Hematopoietic multipotent progenitor cell treated with erythropoietin and hydrocortisone succinate and interleukin-3 and kit ligand, for 4 days (in vitro differentiated cells): ENCODE measurements around the gene KCNK5.
A peak's percentile ranks its signal among the peaks of the same experiment; 100 is the strongest.

Experiments used
- DNase-seq: peaks from one replicate; pipeline ENCODE4 v3.0.0-alpha.2; 2015

Gene KCNK5

GRCh38 chr6:39196673-39197091 lies 32.6 kb downstream of the KCNK5 start:
- peak; percentile 45 for DNase-seq

DNA sequence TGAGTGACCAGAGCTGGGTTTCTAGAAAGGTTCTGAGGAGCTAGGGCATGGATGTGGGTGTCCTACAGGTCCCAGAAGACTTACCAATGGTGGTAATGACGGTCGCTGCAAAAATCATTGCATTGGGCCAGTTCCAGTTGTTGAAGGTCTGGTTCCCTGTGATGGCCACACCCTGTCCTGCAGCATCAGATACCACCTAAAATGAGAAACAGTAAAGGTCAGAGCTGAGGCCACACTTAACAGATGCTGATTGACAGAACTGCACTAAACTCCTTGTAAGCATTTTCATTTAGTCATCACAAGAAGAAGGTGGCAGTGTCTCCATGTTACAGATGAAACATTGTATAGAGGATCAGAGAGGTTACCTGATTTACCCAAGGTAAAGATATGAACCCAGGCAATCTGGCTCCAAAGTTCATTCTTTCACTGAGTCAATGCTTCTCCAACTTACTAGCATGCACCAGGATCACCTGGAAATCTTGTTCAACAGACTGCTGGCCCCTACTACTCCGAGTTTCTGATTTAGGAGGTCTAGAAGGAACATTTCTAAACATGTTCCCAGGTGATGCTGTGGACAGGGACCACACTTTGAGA lies 33.4 kb downstream of the KCNK5 start:
- DNase-seq: no peak

GRCh38 chr6:39194466-39194865 lies 34.8 kb downstream of the KCNK5 start:
- no peak for DNase-seq

- no peak for DNase-seq
These were observed 36.0 kb downstream of the KCNK5 start for GRCh38 chr6:39193201-39193791.

- no peak for DNase-seq
These were observed 36.5 kb downstream of the KCNK5 start for GRCh38 chr6:39192736-39193135.

- no peak for DNase-seq
These were observed 37.9 kb downstream of the KCNK5 start for GRCh38 chr6:39191236-39191930.

- DNase-seq: no peak
These were observed 38.6 kb downstream of the KCNK5 start for GRCh38 chr6:39190545-39191235.

GRCh38 chr6:39189915-39190544 lies 39.2 kb downstream of the KCNK5 start:
- peak; percentile 78 for DNase-seq

DNA sequence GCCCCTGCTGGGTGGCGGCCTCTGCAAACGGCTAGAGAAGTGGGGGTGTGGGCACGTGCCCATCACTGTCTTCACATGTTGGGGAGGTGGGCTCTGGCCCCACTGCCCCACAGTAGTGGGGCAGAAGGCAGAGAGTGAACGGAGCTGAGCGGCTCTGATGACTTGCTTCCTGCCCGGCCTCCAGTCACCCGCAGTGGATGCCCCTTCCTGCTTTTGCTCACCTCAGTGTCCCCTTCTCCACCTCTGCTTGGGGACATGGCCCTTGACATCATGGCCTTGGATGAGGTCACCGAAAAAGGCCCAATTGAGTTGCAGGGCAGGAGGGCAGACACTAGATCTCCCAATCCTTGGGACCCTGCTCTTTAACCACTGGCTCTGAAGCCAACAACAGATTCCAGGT lies 40.1 kb downstream of the KCNK5 start:
- no peak for DNase-seq

DNA sequence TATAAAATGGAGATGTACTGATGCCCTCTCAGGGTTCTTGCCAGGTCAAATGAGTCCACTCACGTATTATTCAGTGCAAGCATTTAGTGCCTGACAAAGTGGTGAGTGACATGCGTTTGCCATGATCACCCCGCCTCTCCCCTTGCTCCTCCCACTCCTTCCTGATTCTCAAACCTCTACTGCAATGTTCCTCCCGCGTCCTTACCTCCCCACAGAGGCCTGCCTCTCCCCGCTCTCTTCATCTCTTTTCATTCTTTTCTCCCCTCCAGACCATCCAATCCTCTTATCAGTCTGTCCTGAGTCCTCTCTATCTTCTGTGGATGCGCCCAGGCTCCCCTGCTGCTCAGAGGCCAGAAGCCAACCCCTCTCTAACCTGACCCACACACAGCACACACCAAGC lies 40.7 kb downstream of the KCNK5 start:
- DNase-seq: peak; percentile 61

GRCh38 chr6:39188098-39188450 lies 41.2 kb downstream of the KCNK5 start:
- no peak for DNase-seq

DNA sequence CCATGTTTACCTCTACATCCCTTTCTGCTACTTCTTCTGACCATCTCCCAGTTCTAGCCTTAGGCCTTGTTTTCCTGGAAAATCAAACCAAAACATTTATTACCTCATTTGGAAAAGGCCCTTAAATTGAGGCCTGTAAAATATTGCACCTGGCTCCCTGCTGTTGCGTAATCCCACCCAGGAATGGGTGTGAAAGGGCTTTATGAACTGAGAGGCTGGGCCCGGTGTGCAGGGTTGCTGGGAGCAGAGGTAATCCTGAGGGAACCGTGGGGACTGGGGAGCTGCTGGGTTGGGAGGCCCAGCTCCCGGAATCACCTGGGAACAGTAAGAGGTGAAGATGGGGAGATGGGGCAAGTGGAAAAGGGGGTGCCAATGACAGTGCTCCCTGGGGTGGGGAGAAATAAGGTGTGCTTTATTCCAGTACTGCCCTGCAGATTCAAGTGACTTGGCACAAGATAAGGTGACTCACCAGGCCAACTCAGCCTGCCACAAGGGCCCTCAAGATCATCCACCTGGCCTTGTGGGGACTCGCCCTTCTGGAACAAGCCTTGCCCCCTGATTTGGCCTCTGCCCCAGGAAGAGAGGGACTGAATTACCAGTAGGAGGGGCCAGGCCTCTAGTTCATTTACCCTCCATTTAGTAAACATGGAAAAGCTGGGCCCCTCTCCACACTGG lies 44.2 kb downstream of the KCNK5 start:
- DNase-seq: peak; percentile 51

DNA sequence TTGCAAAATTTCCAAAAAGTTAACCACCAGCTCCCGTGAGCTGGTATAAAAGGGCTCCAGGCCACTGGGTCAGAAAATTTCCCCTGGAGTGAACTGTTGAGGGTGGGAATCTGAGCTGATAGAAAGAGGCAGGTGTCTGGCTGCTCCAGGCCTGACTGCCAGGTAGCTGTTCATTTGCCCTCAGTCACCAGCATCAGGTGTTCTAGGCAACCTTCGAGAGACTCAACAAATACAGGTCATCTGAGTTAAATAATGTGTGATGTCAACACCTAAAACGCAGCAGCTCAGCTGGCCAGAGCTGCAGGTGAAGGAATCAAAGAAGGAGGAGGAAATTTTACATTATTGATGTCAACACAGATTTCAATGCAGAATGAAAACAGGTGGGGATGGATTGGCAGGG lies 46.7 kb downstream of the KCNK5 start:
- no peak for DNase-seq

- DNase-seq: no peak
These were observed 47.4 kb downstream of the KCNK5 start for GRCh38 chr6:39181826-39182225.

GRCh38 chr6:39181333-39181732 lies 47.9 kb downstream of the KCNK5 start:
- DNase-seq: no peak

- no peak for DNase-seq
These were observed 50.5 kb downstream of the KCNK5 start for GRCh38 chr6:39178804-39179203.

GRCh38 chr6:39178235-39178634 lies 51.0 kb downstream of the KCNK5 start:
- no peak for DNase-seq

- no peak for DNase-seq
These were observed 52.1 kb downstream of the KCNK5 start for GRCh38 chr6:39177130-39177529.

DNA sequence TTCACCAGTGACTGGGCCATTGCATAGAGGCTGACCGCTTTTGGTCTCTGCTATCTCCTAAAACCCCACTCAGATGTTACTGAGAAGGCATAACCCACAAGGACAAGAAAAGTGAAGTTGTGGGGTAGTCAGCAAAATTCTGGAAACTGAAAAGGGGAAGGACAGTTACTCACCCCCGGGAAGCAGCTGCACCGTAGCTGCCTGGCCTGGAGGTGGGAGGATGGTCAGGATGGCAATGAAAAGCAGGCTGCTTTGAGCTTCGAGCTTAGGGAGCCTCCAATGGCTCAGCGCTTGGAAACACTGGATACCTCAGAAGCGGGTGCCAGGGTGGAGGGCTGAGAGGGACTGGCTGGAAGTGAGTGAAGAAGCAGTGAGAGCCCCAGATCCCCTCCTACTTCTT lies 56.0 kb downstream of the KCNK5 start:
- DNase-seq: peak; percentile 80

DNA sequence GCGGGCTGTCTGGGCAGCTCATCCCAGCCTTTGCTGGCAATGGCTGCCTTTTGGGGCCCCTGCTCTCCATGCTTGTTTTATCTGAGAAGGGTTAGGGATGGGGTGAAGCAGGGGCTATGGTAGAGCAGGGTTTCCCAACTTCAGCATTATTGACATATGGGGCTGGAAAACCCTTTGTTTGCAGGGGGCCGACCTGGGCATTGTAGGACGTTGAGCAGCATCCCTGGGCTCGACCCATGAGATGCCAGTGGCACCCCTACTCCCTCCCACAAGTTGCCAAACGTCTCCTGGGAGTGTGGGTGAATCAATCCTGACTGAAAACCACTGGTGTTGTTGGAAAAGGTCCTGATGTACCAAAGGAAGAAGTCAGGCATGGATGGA lies 56.9 kb downstream of the KCNK5 start:
- no peak for DNase-seq

- peak; percentile 34 for DNase-seq
These were observed 57.5 kb downstream of the KCNK5 start for GRCh38 chr6:39171489-39172376.

GRCh38 chr6:39170860-39171259 lies 58.4 kb downstream of the KCNK5 start:
- no peak for DNase-seq
